Activated T-cell treated with anti-CD3 and anti-CD28 coated beads, Interleukin-2, amount 50 U/mL, for 24 hours (primary cell): Measurements from ENCODE around the gene EZR.

Experiments used
- DNase-seq: peaks from one replicate; pipeline ENCODE4 v3.0.0-alpha.2; 2020
- H3K27ac Mint-ChIP-seq: 2 replicates; pipeline ENCODE4 v1.8.0; 2020; ENCODE audit warnings: mild to moderate bottlenecking, mixed read lengths
- H3K27me3 Mint-ChIP-seq: 2 replicates; pipeline ENCODE4 v1.8.0; 2020; ENCODE audit warnings: mixed read lengths
- H3K36me3 Mint-ChIP-seq: 2 replicates; pipeline ENCODE4 v1.8.0; 2020; ENCODE audit warnings: low read depth, mixed read lengths
- H3K4me1 Mint-ChIP-seq: 2 replicates; pipeline ENCODE4 v1.8.0; 2020; ENCODE audit warnings: low read depth, mixed read lengths
- H3K4me3 Mint-ChIP-seq: 2 replicates; pipeline ENCODE4 v1.8.0; 2020; ENCODE audit warnings: mild to moderate bottlenecking, moderate library complexity, mixed read lengths
- H3K9me3 Mint-ChIP-seq: 2 replicates; pipeline ENCODE4 v1.8.0; 2020; ENCODE audit warnings: mixed read lengths

EZR gene

DNA sequence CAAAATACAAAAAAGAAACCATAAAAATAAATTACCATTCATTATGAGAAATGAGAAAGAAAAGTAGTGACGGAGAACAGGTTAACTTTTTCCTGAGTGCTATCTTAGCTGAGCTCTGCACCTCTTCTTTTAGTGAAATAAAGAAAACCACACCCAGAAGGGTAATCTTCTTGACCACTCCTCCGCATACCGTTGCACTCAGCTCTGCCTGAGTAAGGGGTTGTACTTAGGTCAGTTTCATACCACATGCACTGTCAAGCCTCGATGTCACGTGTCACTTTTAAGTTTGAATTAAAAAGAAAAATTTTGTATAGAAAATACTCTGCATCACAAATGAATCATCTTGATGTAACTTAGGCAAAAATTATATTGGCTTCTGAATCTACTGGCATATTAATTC is 2.8 kb downstream of the EZR start:
- peaks cover 3% of the 10 kb centered on the region for H3K9me3 Mint-ChIP-seq
- peak overlapping the region; percentile 100 for H3K4me3 Mint-ChIP-seq
- peak overlapping the region; percentile 99 for H3K27ac Mint-ChIP-seq
- no peaks in the 10 kb centered on the region for H3K27me3 Mint-ChIP-seq
- peaks cover 69% of the 10 kb centered on the region for H3K36me3 Mint-ChIP-seq
- H3K4me1 Mint-ChIP-seq: peaks cover 67% of the 10 kb centered on the region
- DNase-seq: no peak

DNA sequence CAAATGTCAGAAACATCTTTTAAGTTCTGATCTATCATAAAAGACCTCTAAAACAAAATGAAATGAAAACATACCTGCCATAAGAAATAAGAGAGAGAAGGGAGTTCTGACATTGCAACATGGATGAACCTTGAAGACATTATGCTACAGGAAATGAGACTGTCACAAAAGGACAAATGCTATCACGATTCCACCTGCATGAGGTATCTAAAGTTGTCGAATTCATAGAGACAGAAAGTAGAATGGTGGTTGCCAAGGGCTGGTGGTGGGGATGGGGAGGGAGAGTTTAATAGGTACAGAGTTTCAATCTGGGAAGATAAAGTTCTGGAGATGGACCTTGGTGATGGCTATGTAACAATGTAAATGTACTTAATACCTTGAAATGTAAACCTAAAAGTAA is 3.3 kb downstream of the EZR start:
- no peaks in the 10 kb centered on the region for H3K27me3 Mint-ChIP-seq
- H3K36me3 Mint-ChIP-seq: peaks cover 73% of the 10 kb centered on the region
- peaks cover 3% of the 10 kb centered on the region for H3K9me3 Mint-ChIP-seq
- DNase-seq: no peak
- peak overlapping the region; percentile 100 for H3K4me3 Mint-ChIP-seq
- peaks cover 68% of the 10 kb centered on the region for H3K4me1 Mint-ChIP-seq
- peak overlapping the region; percentile 99 for H3K27ac Mint-ChIP-seq

DNA sequence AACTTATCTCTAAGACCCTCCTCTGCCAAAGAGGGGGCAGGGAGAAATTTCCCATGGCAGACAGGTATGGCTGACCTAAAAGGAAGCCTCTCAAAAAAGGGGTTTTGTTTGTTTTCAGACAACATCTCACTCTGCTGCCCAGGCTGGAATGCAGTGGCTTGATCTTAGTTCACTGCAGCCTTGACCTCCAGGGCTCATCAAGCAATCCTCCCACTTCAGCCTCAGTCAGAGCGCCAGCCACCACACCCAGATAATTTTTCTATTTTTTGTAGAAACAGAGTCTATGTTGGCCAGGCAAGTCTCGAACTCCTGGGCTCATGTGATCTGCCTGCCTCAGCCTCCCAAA is 3.8 kb downstream of the EZR start:
- Mint-ChIP-seq H3K9me3 (peaks cover 3% of the 10 kb centered on the region), H3K27me3 (no peaks in the 10 kb centered on the region), H3K27ac (peak overlapping the region; percentile 99), H3K4me3 (peak overlapping the region; percentile 100), H3K36me3 (peaks cover 78% of the 10 kb centered on the region), H3K4me1 (peaks cover 73% of the 10 kb centered on the region)
- no peak for DNase-seq

DNA sequence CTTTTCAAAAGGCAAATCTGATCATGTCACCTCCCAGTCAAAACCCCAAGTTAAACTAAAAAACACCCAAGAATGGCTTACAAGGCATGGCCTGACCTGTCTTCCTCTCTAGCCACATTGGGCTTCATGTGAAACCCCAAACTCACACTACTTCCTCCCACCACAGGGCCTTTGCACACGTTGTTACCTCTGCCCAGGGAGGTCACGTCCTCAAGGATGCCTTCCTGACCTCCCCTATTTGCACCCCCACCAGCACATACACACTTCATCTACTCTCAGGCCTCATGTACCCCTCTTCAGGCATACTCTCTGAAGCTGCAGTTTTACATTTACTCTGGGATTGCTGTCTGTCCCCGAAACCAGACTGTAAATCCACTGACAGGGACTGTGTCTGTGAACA is 6.1 kb downstream of the EZR start:
- peak overlapping the region; percentile 99 for H3K27ac Mint-ChIP-seq
- no peaks in the 10 kb centered on the region for H3K27me3 Mint-ChIP-seq
- DNase-seq: no peak
- H3K9me3 Mint-ChIP-seq: no peaks in the 10 kb centered on the region
- peaks cover 100% of the 10 kb centered on the region for H3K36me3 Mint-ChIP-seq
- peak overlapping the region; percentile 100 for H3K4me3 Mint-ChIP-seq
- H3K4me1 Mint-ChIP-seq: peaks cover 88% of the 10 kb centered on the region

DNA sequence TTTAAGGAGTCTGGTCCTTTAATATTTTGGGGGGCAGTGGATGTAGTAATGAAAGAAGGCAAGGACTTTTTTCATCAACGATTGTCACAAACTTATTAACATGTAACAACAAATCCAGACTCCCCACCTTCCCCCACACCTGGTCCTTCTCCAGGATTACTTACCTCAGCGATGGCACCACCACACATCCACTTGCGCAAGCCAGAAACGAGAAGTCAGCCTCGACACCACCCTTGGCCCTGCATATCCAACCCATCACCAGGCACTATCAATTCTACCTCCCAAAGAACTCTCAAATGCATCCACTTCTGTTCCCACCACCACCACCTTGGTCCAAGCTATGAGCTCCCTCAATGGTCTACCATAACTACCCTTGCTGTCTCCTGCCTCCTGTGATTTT is 6.6 kb downstream of the EZR start:
- H3K27me3 Mint-ChIP-seq: no peaks in the 10 kb centered on the region
- DNase-seq: no peak
- H3K36me3 Mint-ChIP-seq: peaks cover 100% of the 10 kb centered on the region
- peak overlapping the region; percentile 100 for H3K4me3 Mint-ChIP-seq
- peak overlapping the region; percentile 99 for H3K27ac Mint-ChIP-seq
- peaks cover 92% of the 10 kb centered on the region for H3K4me1 Mint-ChIP-seq
- no peaks in the 10 kb centered on the region for H3K9me3 Mint-ChIP-seq

DNA sequence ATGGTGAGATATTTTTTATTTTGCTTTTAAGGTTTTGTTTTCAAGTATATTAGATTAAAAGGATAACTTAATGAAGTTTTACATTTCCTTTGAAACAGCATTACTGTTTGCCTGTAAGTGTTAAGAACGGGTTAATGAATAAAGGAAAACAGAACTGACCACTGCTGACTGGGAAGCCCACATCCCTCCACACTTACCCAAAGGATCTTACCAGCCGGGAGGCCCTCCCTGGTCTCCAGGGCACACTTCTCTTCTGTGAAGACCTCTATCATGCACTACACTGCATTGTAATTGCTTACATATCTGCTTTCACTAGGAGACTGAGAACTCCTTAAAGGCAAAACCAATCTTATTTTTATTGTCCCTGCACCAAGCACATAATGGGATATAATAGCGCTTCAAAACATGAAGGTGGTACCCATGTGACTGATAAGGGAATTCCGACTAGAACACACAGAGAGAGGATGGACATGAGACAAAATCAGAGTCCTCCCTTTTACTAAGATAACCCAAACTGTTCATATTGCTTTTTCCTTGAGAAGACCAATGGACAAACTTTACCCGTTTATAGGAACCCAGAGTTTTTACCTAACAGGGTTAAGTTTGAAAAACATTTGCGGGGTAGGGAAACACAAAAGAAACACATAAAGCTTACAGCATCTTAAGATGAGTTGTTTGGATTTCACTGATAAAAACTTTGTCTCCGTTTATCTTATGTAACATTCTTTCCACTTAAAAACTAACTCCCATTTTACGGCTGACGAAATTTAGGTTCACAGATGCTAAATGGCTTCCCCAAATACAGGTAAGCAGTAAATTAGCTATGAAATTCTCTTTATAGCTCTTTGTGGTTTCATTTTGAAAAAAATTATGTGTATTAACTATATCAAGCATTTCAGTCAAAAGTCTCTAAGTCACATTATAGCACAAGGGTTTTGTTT is 8.7 kb downstream of the EZR start:
- H3K4me1 Mint-ChIP-seq: peaks cover 98% of the 10 kb centered on the region
- H3K4me3 Mint-ChIP-seq: peak overlapping the region; percentile 2
- peaks cover 100% of the 10 kb centered on the region for H3K36me3 Mint-ChIP-seq

DNA sequence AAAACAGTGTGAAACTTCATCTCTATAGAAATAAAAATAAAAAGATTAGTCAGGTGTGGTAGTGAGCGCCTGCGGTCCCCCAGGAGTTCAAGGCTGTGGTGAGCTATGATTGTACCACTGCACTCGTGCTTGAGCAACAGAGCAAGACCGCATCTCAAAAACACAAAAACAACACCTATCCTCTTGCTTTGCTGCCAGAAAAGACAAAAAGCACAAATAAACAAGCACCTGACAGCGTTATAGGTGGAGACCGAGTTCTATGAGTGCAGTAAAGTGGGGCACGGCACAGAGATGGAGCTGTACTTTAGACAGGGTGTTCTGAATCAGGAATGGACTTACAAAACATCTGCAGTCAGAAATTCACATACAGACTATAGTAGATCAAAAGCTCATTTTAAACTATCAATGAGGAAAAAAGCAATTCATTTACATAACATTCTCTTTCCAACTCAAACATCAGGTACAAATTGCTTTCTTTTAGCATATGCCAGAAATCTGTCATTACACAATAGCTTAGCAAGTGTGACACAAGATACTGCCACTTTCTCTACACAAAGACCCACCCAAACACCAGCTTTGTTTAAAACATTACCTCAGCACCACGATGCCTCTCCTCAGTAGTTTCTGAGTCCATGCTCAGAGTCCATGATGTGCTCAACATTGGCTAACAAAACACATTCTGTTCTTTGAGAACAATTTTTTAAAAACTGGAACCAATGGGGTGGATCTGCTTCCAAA is 10.1 kb downstream of the EZR start:
- Mint-ChIP-seq H3K4me3 (no peak overlapping the region), H3K9me3 (no peaks in the 10 kb centered on the region), H3K27ac (peak overlapping the region; percentile 83), H3K4me1 (peaks cover 96% of the 10 kb centered on the region), H3K27me3 (no peaks in the 10 kb centered on the region), H3K36me3 (peaks cover 97% of the 10 kb centered on the region)
- no peak for DNase-seq

More for the DNA sequence above, 8.7 kb downstream of the EZR start:
- peak overlapping the region; percentile 70 for H3K27ac Mint-ChIP-seq
- no peak for DNase-seq
- H3K27me3 Mint-ChIP-seq: no peaks in the 10 kb centered on the region
- no peaks in the 10 kb centered on the region for H3K9me3 Mint-ChIP-seq

DNA sequence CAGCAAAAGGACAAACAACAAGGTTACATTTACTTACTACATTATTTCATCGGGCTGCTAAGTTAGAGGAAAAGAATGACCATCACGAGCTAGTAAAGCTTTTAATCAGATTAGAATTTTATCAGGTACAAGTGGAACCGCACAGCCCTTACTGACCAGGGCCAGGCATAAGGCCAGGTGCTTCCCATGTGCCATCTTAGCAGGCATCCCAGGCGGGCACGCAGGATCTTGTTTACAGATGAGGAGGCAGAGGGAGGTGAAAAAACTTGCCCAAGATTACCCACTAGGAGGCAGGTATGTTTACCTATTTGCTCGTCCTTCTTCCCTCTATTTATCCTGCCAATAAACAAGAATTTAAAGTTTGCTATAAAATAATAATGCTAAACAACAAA is 10.7 kb downstream of the EZR start:
- H3K9me3 Mint-ChIP-seq: no peaks in the 10 kb centered on the region
- peaks cover 96% of the 10 kb centered on the region for H3K4me1 Mint-ChIP-seq
- no peaks in the 10 kb centered on the region for H3K27me3 Mint-ChIP-seq
- H3K27ac Mint-ChIP-seq: peak overlapping the region; percentile 69
- DNase-seq: no peak
- H3K36me3 Mint-ChIP-seq: peaks cover 97% of the 10 kb centered on the region
- H3K4me3 Mint-ChIP-seq: no peak overlapping the region

DNA sequence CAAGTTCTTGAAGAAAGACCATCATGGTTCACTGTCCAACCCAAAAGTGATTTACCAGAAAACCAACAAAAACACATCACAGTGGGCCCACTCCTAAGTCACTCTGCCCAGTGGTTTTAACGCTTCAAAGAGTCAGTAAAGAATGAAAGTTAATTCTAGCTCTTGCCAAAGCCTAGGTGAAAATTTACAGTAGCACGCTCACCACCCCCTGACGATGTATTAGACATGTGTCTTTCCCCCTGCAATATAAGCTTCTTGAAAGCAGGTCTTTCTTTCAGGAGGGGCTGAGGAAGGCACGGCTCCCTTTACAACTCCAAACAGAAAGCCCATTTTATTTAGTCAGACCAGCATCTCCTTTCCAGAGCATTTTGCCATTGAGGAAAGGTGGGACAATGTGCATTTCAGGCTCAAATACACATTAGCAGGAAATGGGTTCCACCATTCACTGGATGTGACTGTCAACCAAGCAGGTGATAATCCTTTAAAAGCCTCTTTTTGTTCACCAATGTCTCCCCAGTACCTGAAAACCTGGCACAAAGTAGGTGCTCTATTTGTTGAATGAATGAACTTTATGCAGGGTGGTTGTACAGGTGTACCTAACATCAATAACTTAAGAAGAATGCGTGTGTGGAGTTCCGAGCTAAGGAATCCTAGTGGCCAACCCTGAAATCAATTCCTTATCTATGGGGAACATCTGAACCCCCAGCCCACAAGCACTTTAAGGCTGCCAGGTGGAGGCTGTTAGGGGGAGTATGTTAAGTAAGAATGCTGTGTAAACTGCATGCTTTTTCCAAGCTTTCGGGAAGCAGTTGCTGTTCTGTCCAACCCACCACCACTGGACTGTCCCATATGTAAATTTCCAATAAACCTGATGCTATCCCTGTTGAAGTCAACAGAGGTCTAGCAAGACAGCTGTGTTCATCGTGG is 11.4 kb downstream of the EZR start:
- peak overlapping the region; percentile 2 for H3K4me3 Mint-ChIP-seq
- peaks cover 92% of the 10 kb centered on the region for H3K4me1 Mint-ChIP-seq
- peak; percentile 11 for DNase-seq
- H3K27ac Mint-ChIP-seq: peak overlapping the region; percentile 69
- H3K27me3 Mint-ChIP-seq: no peaks in the 10 kb centered on the region
- H3K9me3 Mint-ChIP-seq: no peaks in the 10 kb centered on the region
- H3K36me3 Mint-ChIP-seq: peaks cover 92% of the 10 kb centered on the region

DNA sequence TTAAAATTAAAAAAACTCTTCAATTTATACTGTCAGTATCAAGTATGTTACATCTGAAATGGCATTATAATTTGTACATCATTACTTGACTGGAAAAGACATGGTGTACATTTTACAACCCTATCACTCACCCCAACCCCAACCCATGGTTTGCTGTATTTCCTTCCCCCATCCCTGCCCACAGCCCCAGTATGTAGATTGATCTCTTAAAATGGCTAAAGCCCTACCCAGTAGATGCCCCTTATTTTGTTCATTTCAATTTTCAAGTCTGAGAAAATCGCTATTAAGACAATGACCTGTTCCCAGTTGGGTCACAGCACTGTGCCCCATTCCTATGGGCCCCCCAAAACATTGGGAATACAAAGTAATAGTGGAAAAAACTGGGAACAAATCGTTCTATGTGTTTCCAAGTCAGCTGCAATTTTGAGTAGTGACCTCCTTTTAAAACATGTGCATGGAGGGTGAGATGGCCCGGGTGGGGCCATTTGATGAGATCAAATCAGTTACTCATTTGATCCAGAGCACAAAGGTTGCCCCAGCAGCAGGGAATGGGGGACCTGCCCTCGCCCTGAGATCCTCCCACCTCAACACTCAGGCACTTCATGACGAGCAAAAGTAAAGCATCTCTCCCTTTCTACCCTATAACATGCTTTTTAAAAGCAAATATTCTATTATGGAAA is 13.3 kb downstream of the EZR start:
- Mint-ChIP-seq H3K36me3 (peaks cover 91% of the 10 kb centered on the region), H3K27ac (peak overlapping the region; percentile 72)

DNA sequence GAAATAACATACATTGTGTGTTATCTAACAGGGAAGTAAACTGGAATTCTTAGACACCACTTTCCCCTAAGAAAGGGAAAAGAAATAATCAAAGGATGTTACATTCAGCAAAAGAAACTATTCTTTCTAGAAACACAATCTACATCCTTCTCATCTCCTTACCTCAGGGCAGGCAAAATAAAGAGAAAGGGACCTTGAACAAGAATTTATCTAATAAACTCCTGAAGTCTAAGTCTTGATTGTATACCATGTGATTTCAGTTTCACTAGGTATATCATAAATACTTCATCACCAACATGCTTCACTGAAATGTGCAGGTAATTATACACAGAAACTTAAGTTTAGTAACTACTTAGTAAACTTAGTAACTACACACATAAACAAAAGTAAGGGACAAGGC is 15.0 kb downstream of the EZR start:
- Mint-ChIP-seq H3K36me3 (peaks cover 90% of the 10 kb centered on the region), H3K27me3 (no peaks in the 10 kb centered on the region), H3K4me1 (peaks cover 90% of the 10 kb centered on the region), H3K27ac (peak overlapping the region; percentile 75), H3K9me3 (no peaks in the 10 kb centered on the region), H3K4me3 (peak overlapping the region; percentile 35)
- DNase-seq: no peak

More for the DNA sequence above, 13.3 kb downstream of the EZR start:
- Mint-ChIP-seq H3K4me1 (peaks cover 91% of the 10 kb centered on the region), H3K4me3 (peak overlapping the region; percentile 21), H3K9me3 (no peaks in the 10 kb centered on the region), H3K27me3 (no peaks in the 10 kb centered on the region)
- no peak for DNase-seq

DNA sequence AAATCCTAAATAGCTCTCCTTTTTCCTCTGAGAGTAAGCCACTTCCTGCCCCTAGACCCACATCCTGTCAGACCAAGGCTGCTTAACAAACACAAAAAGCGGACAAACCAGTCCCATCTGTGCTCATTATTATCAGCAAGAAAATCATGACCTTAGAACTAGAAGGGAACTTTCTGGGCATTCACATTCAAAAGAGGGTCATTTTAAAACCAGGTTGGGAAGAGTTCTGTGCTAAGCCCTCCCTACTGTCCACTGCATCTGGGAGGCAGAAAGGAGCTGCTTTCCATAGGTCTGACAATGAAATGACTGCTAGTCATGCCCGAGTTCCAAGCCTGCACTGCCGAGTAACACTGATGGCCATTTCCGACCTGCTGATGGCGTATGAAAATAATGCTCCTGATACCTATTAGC is 15.4 kb downstream of the EZR start:
- Mint-ChIP-seq H3K4me3 (peak overlapping the region; percentile 35), H3K27me3 (no peaks in the 10 kb centered on the region), H3K27ac (peak overlapping the region; percentile 75), H3K4me1 (peaks cover 90% of the 10 kb centered on the region), H3K9me3 (no peaks in the 10 kb centered on the region), H3K36me3 (peaks cover 90% of the 10 kb centered on the region)
- DNase-seq: no peak

DNA sequence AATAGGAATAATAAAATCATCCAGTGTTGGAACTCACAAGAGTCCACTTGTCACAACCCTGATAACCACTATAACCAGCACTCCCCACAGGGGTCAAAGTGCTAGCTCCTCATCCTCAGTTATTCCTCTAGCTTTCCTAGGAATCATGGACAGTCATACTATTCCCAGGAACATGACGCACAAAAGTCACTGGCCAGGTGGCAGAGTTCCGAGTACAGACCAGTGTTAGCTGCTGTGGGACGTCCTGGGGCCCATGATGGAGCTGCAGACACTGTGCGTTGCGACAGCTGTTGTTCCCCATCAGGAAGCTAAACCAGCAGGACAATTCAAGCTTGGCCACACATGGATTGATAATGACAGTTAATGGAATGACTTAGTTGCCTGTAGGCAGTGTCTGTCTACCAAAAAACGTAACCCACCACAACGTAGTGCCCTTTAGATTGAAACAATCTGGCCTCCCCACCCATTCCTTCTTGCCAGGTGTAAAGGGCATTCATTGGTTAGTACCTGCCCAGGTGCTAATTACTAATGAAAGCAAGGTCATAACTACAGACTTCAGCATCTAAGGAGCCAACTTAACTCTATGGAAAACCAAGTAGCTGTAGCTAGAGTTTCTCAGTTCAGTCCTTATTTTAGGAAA is 17.4 kb downstream of the EZR start:
- DNase-seq: no peak
- Mint-ChIP-seq H3K27ac (peak overlapping the region; percentile 28), H3K36me3 (peaks cover 84% of the 10 kb centered on the region), H3K4me1 (peaks cover 91% of the 10 kb centered on the region), H3K4me3 (no peak overlapping the region), H3K27me3 (no peaks in the 10 kb centered on the region), H3K9me3 (no peaks in the 10 kb centered on the region)
